ENCODE measurements around the gene CDH22.

CDH22 gene

DNA sequence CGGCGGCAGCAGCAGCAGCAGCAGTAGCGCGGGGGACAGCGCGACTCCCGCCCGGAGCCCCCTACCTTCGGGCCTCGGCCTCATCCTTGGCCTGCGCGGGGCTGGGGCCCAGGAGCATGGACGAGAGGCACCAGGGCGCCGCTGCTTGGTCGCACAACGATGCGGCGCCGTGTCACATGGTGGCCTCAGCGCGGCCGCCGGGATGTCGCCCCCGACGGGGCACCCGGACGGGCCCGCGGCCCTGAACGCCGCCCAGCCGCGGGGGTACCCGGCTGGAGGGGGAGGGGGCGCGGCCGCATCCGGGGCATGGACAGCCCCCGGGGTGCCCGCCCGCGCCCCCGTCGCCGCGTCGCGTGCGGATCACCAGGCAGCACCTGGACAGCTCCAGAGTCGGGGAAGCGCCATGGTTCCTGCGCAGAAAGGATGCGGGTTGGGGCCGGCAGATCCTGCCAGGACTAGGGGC is 57.1 kb downstream of the CDH22 start:
- H3K4me3 ChIP-seq (ENCODE audit: low read length), result no peak overlapping the region
- TF ChIP-seq CTCF (conservative IDR thresholded peaks at IDR 0.05; ENCODE audit: low read depth, low read length), result no peak

GRCh38 chr20:46250772-46251171 is 57.5 kb downstream of the CDH22 start:
- no peak overlapping the region for H3K4me3 ChIP-seq (ENCODE audit: low read length)
- no peak for TF ChIP-seq CTCF (conservative IDR thresholded peaks at IDR 0.05; ENCODE audit: low read depth, low read length)

More for the DNA sequence above, 57.1 kb downstream of the CDH22 start:
- DNase-seq (ENCODE audit: low read depth), result no peak

DNA sequence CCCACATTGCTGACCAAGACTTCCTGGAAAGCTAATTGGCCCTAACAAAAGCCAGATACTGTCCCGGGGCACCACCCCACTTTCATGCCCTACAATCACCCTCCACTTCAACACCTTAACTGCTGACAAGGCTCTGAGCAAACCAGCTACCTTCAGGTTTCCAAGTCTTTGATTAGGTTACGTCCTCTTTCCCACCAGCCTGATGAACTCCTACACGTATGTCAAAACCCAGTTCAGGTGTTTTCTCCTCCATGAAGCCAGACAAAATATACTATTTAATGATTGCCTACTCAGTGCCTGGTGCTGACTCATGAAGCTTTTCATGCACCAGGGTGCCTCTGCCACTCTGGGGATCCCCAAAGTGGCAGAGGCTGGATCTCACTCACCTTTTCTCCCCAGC is 58.6 kb downstream of the CDH22 start:
- DNase-seq (ENCODE audit: low read depth), result no peak
- no peak for TF ChIP-seq CTCF (conservative IDR thresholded peaks at IDR 0.05; ENCODE audit: low read depth, low read length)
- H3K4me3 ChIP-seq (ENCODE audit: low read length), result no peak overlapping the region

More at GRCh38 chr20:46250772-46251171, 57.5 kb downstream of the CDH22 start:
- DNase-seq (ENCODE audit: low read depth), result no peak

DNA sequence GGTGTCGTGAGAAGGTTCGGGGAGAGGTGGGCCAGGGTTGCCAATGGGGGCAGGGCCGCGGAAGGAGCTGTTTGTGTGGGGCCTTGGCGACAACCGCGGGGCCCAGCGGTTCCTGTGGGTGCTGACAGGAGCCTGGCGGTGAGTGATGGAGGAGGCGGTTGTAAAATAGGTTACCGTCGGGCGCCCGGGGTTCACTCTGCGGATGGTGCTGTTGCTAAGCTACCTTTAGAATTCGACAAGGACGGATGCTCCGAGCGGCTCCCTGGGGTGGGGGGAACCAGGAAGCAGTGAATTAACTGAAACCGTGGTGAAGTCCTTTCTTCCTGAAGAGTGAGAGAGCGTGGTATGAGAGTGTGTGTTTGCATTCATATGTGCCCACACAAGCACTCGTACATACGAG is 61.7 kb downstream of the CDH22 start:
- no peak for DNase-seq (ENCODE audit: low read depth)
- no peak for TF ChIP-seq CTCF (conservative IDR thresholded peaks at IDR 0.05; ENCODE audit: low read depth, low read length)
- H3K4me3 ChIP-seq (ENCODE audit: low read length), result no peak overlapping the region

GRCh38 chr20:46243707-46244628 is 64.3 kb downstream of the CDH22 start:
- DNase-seq (ENCODE audit: low read depth), result no peak
- H3K4me3 ChIP-seq (ENCODE audit: low read length), result no peak overlapping the region
- TF ChIP-seq CTCF (conservative IDR thresholded peaks at IDR 0.05; ENCODE audit: low read depth, low read length), result no peak

- TF ChIP-seq CTCF (conservative IDR thresholded peaks at IDR 0.05; ENCODE audit: low read depth, low read length), result no peak
- no peak for DNase-seq (ENCODE audit: low read depth)
- H3K4me3 ChIP-seq (ENCODE audit: low read length), result no peak overlapping the region
Measured at GRCh38 chr20:46242390-46242789, 65.9 kb downstream of the CDH22 start.

- H3K4me3 ChIP-seq (ENCODE audit: low read length), result no peak overlapping the region
- no peak for DNase-seq (ENCODE audit: low read depth)
- no peak for TF ChIP-seq CTCF (conservative IDR thresholded peaks at IDR 0.05; ENCODE audit: low read depth, low read length)
Measured at GRCh38 chr20:46240881-46241280, 67.4 kb downstream of the CDH22 start.
